CD4-positive, alpha-beta T cell treated with Interferon gamma for 1 hour (primary cell): ENCODE data around the gene VPS26B.
"Not testable (repeated sequence)": the region's sequence is repeated elsewhere in the genome, so short reads cannot be mapped to it uniquely, and the experiment has no call there.

Experiments
- DNase-seq: peaks from one replicate; pipeline ENCODE4 v3.0.0-alpha.2; 2020

The VPS26B gene

GRCh38 chr11:134260983-134261382 is 36.5 kb downstream of the VPS26B start:
- DNase-seq = no peak

GRCh38 chr11:134261626-134262488 is 37.4 kb downstream of the VPS26B start:
- no peak for DNase-seq

- DNase-seq = no peak
These were observed 40.7 kb downstream of the VPS26B start for GRCh38 chr11:134264966-134265764.

- DNase-seq = no peak
These were observed 42.0 kb downstream of the VPS26B start for GRCh38 chr11:134266440-134266839.

- DNase-seq = no peak
These were observed 42.4 kb downstream of the VPS26B start for GRCh38 chr11:134266841-134267251.

GRCh38 chr11:134267461-134267860 is 43.0 kb downstream of the VPS26B start:
- DNase-seq = no peak

GRCh38 chr11:134267966-134268365 is 43.5 kb downstream of the VPS26B start:
- DNase-seq = no peak

- peak; percentile 8 for DNase-seq
These were observed 45.8 kb downstream of the VPS26B start for GRCh38 chr11:134270250-134270714.

GRCh38 chr11:134271978-134272377 is 47.5 kb downstream of the VPS26B start:
- DNase-seq = no peak

- no peak for DNase-seq
These were observed 48.2 kb downstream of the VPS26B start for GRCh38 chr11:134272381-134273316.

GRCh38 chr11:134273317-134273712 is 48.8 kb downstream of the VPS26B start:
- DNase-seq = no peak

- no peak for DNase-seq
These were observed 50.7 kb downstream of the VPS26B start for GRCh38 chr11:134275188-134275533.

GRCh38 chr11:134275534-134276395 is 51.3 kb downstream of the VPS26B start, which contains the start of gene GLB1L3:
Gene GLB1L3 (plus strand): TSS chr11:134276379. CDS start chr11:134276741, 362 bp downstream.
- DNase-seq = peak; percentile 69

- no peak for DNase-seq
These were observed 52.1 kb downstream of the VPS26B start for GRCh38 chr11:134276396-134277182.

- DNase-seq = no peak
These were observed 52.9 kb downstream of the VPS26B start for GRCh38 chr11:134277183-134278001.

- DNase-seq = no peak
These were observed 53.9 kb downstream of the VPS26B start for GRCh38 chr11:134278356-134278755.

- not testable (repeated sequence) for DNase-seq
These were observed 57.2 kb downstream of the VPS26B start for GRCh38 chr11:134281635-134282034.

GRCh38 chr11:134282121-134283045 is 57.9 kb downstream of the VPS26B start:
- no peak for DNase-seq
